Measurements from ENCODE around the gene LRRC45.

The LRRC45 gene

DNA sequence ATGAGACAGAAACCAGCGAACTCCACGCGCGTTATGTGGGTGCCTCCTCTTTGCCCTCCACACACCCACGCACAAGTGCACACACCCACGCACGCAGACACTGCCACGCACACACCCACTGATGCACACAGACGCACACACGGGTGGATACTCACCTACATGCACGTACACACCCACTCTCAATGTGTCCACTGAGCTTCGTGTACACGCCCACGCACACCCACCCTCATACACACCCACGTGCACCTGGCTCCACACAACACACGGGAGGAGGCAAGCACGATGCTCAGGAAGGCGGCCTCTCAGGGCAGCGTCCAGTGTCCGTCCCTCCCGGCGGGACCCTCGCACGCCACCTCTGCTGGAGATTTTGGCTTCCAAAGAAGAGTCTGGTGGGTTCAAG, 24.3 kb downstream of the LRRC45 start:
- Histone ChIP-seq H3K36me3 (ENCODE audit: insufficient read depth, low read length) (no peaks in the 10 kb centered on the region; the same call in 1 of the 2 replicates), H3K27ac (no peak overlapping the region), H3K9me3 (ENCODE audit: low read depth, low read length) (no peaks in the 10 kb centered on the region), H3K9ac (ENCODE audit: insufficient read length) (no peak overlapping the region), H3K4me3 (no peak overlapping the region)
- no peak for DNase-seq (ENCODE audit: low read depth, low spot score)
- TF ChIP-seq FOXP2 (optimal IDR thresholded peaks at IDR 0.05; ENCODE audit: control extremely low read depth, extremely low read length, insufficient read depth) (no peak), POLR2AphosphoS5 (IDR thresholded peaks at IDR 0.05; ENCODE audit: borderline replicate concordance, low read depth, low read length) (no peak), EZH2 (IDR thresholded peaks at IDR 0.05) (no peak)

DNA sequence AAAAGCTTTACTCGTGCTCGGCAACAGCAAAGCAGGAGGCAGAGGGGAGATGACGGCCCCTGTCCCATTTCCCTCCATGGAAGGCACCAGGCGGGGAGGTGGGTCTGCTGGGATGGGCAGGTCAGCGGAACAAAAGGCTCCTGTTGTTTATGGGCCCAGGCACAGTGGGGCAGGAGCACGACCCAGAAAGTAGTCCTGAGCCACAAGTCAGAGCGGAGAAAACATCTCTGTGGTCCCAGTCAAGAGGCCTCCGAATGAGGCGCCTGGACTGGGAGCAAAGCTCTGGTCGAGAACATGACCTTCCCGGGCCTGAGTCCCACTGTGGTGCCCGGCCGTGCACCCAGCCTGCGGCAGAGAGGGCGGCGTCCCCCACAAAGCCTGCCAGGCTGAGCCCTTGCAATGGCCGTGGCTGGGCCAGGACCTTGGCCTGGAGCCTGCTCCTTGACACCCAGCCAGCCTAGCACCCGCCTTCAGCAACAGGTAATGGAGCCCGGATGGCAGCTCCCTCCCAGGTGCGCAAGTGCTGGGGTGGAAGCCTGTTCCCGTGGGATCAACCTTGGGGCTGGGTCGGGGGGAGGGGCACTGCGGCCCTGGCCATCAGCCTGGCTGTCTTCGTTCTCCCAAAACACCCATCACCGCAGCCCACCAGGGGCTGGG, 24.9 kb downstream of the LRRC45 start:
- Histone ChIP-seq H3K9ac (ENCODE audit: insufficient read length) (no peak overlapping the region), H3K4me3 (no peak overlapping the region), H3K9me3 (ENCODE audit: low read depth, low read length) (no peaks in the 10 kb centered on the region), H3K27ac (no peak overlapping the region), H3K36me3 (ENCODE audit: insufficient read depth, low read length) (no peaks in the 10 kb centered on the region; the same call in 1 of the 2 replicates)
- no peak for DNase-seq (ENCODE audit: low read depth, low spot score)
- TF ChIP-seq EZH2 (IDR thresholded peaks at IDR 0.05) (no peak), POLR2AphosphoS5 (IDR thresholded peaks at IDR 0.05; ENCODE audit: borderline replicate concordance, low read depth, low read length) (no peak), FOXP2 (optimal IDR thresholded peaks at IDR 0.05; ENCODE audit: control extremely low read depth, extremely low read length, insufficient read depth) (no peak)

DNA sequence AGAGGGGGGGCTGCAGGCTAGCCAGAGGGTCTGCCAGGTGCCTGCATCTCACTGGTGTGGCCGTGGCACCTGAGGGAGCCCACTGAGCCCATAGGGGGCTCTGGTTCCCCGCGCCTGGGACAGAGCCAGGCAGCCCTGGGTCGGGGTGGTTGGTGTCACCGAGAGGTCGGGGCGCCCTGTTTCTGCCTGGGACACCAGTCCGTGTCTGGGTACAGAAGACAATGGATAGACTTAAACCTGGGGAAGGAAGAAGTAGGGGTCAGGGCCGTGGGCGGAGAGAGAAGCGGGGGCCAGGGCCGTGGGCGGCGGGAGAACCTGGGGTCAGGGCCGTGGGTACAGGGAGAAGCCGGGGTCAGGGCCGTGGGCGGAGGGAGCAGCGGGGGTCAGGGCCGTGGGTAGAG, 25.5 kb downstream of the LRRC45 start:
- no peaks in the 10 kb centered on the region; the same call in 1 of the 2 replicates for H3K36me3 ChIP-seq (ENCODE audit: insufficient read depth, low read length)
- H3K9me3 ChIP-seq (ENCODE audit: low read depth, low read length) = no peaks in the 10 kb centered on the region
- no peak overlapping the region for H3K27ac ChIP-seq
- H3K4me3 ChIP-seq = no peak overlapping the region
- no peak overlapping the region for H3K9ac ChIP-seq (ENCODE audit: insufficient read length)
- TF ChIP-seq FOXP2 (optimal IDR thresholded peaks at IDR 0.05; ENCODE audit: control extremely low read depth, extremely low read length, insufficient read depth) (no peak), EZH2 (IDR thresholded peaks at IDR 0.05) (no peak), POLR2AphosphoS5 (IDR thresholded peaks at IDR 0.05; ENCODE audit: borderline replicate concordance, low read depth, low read length) (no peak)
- DNase-seq (ENCODE audit: low read depth, low spot score) = no peak

DNA sequence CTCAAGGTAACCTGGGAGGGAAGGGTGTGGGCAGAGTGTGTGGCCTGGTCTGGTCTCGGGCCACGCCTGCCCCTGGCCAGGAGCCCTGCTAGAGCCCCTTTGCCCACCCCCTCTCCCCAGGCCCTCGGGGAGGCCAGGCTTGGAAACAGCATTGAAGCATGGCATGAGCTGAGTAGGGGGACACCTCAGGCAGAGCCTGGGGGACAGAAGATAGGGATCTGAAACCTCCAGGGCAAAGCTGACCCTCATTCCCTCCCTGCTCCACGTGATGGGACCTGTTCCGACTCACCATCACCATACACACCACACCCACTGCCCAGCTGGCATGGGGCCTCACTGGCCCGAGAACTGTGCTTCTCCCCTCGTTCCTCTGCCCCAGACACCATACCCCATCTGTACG, 26.0 kb downstream of the LRRC45 start:
- H3K4me3 ChIP-seq = no peak overlapping the region
- DNase-seq (ENCODE audit: low read depth, low spot score) = no peak
- TF ChIP-seq POLR2AphosphoS5 (IDR thresholded peaks at IDR 0.05; ENCODE audit: borderline replicate concordance, low read depth, low read length) (no peak), FOXP2 (optimal IDR thresholded peaks at IDR 0.05; ENCODE audit: control extremely low read depth, extremely low read length, insufficient read depth) (no peak), EZH2 (IDR thresholded peaks at IDR 0.05) (no peak)
- no peak overlapping the region for H3K27ac ChIP-seq
- no peaks in the 10 kb centered on the region; the same call in 1 of the 2 replicates for H3K36me3 ChIP-seq (ENCODE audit: insufficient read depth, low read length)
- no peak overlapping the region for H3K9ac ChIP-seq (ENCODE audit: insufficient read length)
- no peaks in the 10 kb centered on the region for H3K9me3 ChIP-seq (ENCODE audit: low read depth, low read length)

DNA sequence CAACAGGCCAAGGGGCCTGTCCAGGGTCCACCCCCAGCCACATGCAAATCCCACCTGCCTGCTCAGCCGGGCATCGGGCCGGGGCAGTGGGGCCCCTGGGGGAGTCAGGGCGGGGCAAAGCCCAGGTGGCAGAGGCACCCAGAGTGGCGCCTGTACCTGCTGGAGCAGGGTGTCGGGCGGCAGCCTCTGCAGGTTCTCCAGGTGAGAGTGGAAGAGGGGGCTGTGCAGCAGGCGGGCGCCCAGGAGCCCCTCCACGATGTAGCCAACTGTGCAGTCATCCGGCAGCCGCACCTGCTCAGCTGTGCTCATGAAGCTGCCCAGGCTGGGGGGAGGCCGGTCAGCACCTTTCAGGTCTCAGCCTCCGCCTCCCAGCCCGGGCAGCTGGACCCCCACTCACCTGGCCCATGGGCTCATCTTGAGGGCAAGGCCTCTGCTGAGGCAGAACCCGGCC, 26.4 kb downstream of the LRRC45 start:
- DNase-seq (ENCODE audit: low read depth, low spot score) = no peak
- TF ChIP-seq POLR2AphosphoS5 (IDR thresholded peaks at IDR 0.05; ENCODE audit: borderline replicate concordance, low read depth, low read length) (no peak), FOXP2 (optimal IDR thresholded peaks at IDR 0.05; ENCODE audit: control extremely low read depth, extremely low read length, insufficient read depth) (no peak), EZH2 (IDR thresholded peaks at IDR 0.05) (no peak)
- Histone ChIP-seq H3K4me3 (no peak overlapping the region), H3K27ac (no peak overlapping the region), H3K9ac (ENCODE audit: insufficient read length) (no peak overlapping the region), H3K36me3 (ENCODE audit: insufficient read depth, low read length) (peaks cover under 1% of the 10 kb centered on the region; the same call in 1 of the 2 replicates), H3K9me3 (ENCODE audit: low read depth, low read length) (no peaks in the 10 kb centered on the region)

DNA sequence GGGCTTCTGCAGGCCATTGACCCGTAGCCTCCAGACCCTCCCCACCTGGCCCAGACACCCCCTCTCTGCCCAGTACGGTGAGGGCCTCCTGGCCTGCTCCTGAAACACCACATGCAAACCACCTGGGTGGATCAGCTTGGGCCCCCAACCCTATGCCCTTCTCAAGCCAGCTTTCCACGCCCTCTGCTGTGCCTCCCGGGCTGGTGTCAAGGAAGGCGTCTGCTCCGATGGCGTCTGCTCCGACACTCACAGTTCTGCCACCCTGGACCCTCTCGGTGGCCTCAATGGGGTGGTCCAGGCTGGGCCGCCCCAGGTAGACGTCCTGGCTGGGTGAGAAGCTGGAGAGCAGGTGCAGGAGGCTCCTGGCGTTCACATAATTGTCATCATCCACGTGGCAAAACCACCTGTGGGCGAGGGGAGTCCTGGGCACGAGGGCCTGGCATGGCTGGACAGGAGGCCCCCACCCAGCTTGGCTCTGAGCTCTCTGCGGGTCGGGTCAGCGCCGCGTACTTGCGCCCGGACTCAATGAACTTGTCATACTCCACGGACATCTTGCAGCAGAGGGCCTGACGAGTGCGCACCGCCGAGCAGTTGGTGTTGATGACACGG, 27.2 kb downstream of the LRRC45 start:
- Histone ChIP-seq H3K9me3 (ENCODE audit: low read depth, low read length) (no peaks in the 10 kb centered on the region), H3K9ac (ENCODE audit: insufficient read length) (peak overlapping the region; percentile 80), H3K36me3 (ENCODE audit: insufficient read depth, low read length) (peaks cover 8% of the 10 kb centered on the region; the same call in 1 of the 2 replicates), H3K4me3 (peak overlapping the region; percentile 80), H3K27ac (no peak overlapping the region)
- DNase-seq (ENCODE audit: low read depth, low spot score) = no peak
- no peak for TF ChIP-seq FOXP2 (optimal IDR thresholded peaks at IDR 0.05; ENCODE audit: control extremely low read depth, extremely low read length, insufficient read depth)
- no peak for TF ChIP-seq POLR2AphosphoS5 (IDR thresholded peaks at IDR 0.05; ENCODE audit: borderline replicate concordance, low read depth, low read length)
- TF ChIP-seq EZH2 (IDR thresholded peaks at IDR 0.05) = no peak

DNA sequence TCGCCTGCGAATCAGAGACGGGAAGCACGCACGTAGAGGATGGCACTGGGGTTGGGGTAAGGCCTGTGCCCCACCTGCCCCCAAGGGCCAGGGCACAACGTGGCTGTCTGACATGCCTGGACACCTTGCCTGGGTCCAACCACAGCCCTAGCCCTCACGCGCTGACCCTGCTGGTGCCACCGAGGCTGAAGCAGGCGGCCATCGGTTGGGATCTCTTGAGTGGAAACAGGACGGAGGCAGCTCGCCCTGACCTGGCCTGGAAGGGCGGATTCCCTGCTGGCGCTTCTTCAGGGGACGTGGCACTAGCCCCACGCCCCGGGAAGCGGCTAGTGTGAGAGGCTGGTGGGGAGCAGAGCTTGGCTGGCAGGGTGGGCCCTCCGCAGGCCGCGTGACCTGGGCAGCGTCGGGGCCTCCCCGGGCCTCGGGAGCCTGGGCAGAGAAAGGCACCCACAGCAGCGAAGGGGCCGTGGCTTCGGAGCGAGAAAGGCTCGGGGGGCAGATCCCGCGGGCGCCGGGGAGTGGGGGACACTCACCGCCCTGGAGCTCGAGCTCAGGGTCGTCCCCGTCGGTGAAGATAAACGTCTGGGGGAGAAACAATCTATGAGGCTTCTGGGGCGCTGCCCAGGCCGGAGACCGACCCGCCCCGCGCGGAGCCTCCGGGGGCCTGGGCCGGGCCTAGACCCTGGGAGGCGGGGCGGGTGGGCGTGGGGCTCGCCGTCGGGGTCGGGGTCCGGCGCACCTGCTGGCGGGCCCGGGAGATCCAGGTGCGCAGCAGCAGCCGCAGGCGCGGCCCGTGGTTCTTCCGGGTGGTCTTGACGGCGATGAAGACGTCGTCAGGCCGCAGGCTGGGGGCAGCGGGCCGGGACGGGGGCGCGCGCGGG, 27.9 kb downstream of the LRRC45 start:
- no peak for TF ChIP-seq FOXP2 (optimal IDR thresholded peaks at IDR 0.05; ENCODE audit: control extremely low read depth, extremely low read length, insufficient read depth)
- no peak for TF ChIP-seq POLR2AphosphoS5 (IDR thresholded peaks at IDR 0.05; ENCODE audit: borderline replicate concordance, low read depth, low read length)
- no peak for TF ChIP-seq EZH2 (IDR thresholded peaks at IDR 0.05)
- peak overlapping the region; percentile 80 for H3K9ac ChIP-seq (ENCODE audit: insufficient read length)
- peaks cover 13% of the 10 kb centered on the region; the same call in 1 of the 2 replicates for H3K36me3 ChIP-seq (ENCODE audit: insufficient read depth, low read length)
- peak overlapping the region; percentile 80 for H3K4me3 ChIP-seq
- no peak overlapping the region for H3K27ac ChIP-seq
- no peaks in the 10 kb centered on the region for H3K9me3 ChIP-seq (ENCODE audit: low read depth, low read length)
- no peak for DNase-seq (ENCODE audit: low read depth, low spot score)

Data from SK-N-MC (cell line).